Stimulated activated memory B cell treated with anti-CD40 and anti-IgM and Interleukin-4, amounts not matched to agents 10 μg/mL and 1 μg/mL and 100 μg/mL, for 72 hours (primary cell): ENCODE measurements around the gene CABLES1.
"Not testable (repeated sequence)": the region's sequence is repeated elsewhere in the genome, so short reads cannot be mapped to it uniquely, and the experiment has no call there.

Experiments
- ATAC-seq: fragments of 150-1000 bp; cut with Tn5 transposase; 2 replicates; pipeline ENCODE4 v1.10.0; 2021
- H3K27ac Mint-ChIP-seq: one replicate; pipeline ENCODE4 v1.8.0; 2022; ENCODE audit warnings: mild to moderate bottlenecking, mixed read lengths
- H3K27me3 Mint-ChIP-seq: one replicate; pipeline ENCODE4 v1.8.0; 2022; ENCODE audit warnings: mixed read lengths
- H3K36me3 Mint-ChIP-seq: one replicate; pipeline ENCODE4 v1.8.0; 2022; ENCODE audit warnings: mixed read lengths
- H3K4me1 Mint-ChIP-seq: one replicate; pipeline ENCODE4 v1.8.0; 2022; ENCODE audit warnings: mixed read lengths
- H3K4me3 Mint-ChIP-seq: one replicate; pipeline ENCODE4 v1.8.0; 2022; ENCODE audit warnings: mild to moderate bottlenecking, moderate library complexity, mixed read lengths
- H3K9me3 Mint-ChIP-seq: one replicate; pipeline ENCODE4 v1.8.0; 2022; ENCODE audit warnings: mixed read lengths

The CABLES1 gene

GRCh38 chr18:23105030-23105429, 30.3 kb upstream of the CABLES1 start:
- Mint-ChIP-seq H3K4me3 (no peak overlapping the region), H3K9me3 (no peaks in the 10 kb centered on the region), H3K4me1 (no peaks in the 10 kb centered on the region), H3K27me3 (peaks cover 18% of the 10 kb centered on the region), H3K27ac (no peak overlapping the region), H3K36me3 (no peaks in the 10 kb centered on the region)
- ATAC-seq = no peak

- no peak for ATAC-seq
- Mint-ChIP-seq H3K27me3 (peaks cover 18% of the 10 kb centered on the region), H3K36me3 (no peaks in the 10 kb centered on the region), H3K4me1 (no peaks in the 10 kb centered on the region), H3K4me3 (no peak overlapping the region), H3K27ac (no peak overlapping the region), H3K9me3 (no peaks in the 10 kb centered on the region)
Measured at GRCh38 chr18:23105581-23106219, 29.6 kb upstream of the CABLES1 start.

- no peak for ATAC-seq
- H3K4me1 Mint-ChIP-seq = no peaks in the 10 kb centered on the region
- H3K9me3 Mint-ChIP-seq = no peaks in the 10 kb centered on the region
- no peaks in the 10 kb centered on the region for H3K36me3 Mint-ChIP-seq
- H3K4me3 Mint-ChIP-seq = no peak overlapping the region
- peaks cover 18% of the 10 kb centered on the region for H3K27me3 Mint-ChIP-seq
- H3K27ac Mint-ChIP-seq = no peak overlapping the region
Measured at GRCh38 chr18:23106575-23106974, 28.7 kb upstream of the CABLES1 start.

GRCh38 chr18:23107718-23108117, 27.6 kb upstream of the CABLES1 start:
- Mint-ChIP-seq H3K27me3 (peaks cover 27% of the 10 kb centered on the region), H3K4me1 (no peaks in the 10 kb centered on the region)
- no peak for ATAC-seq

GRCh38 chr18:23108496-23108895, 26.8 kb upstream of the CABLES1 start:
- Mint-ChIP-seq H3K9me3 (peaks cover 4% of the 10 kb centered on the region), H3K36me3 (no peaks in the 10 kb centered on the region), H3K27ac (no peak overlapping the region), H3K27me3 (peaks cover 25% of the 10 kb centered on the region), H3K4me1 (no peaks in the 10 kb centered on the region), H3K4me3 (no peak overlapping the region)
- no peak for ATAC-seq

More at GRCh38 chr18:23107718-23108117, 27.6 kb upstream of the CABLES1 start:
- Mint-ChIP-seq H3K9me3 (peaks cover 3% of the 10 kb centered on the region), H3K4me3 (no peak overlapping the region), H3K27ac (no peak overlapping the region), H3K36me3 (no peaks in the 10 kb centered on the region)

GRCh38 chr18:23109163-23109562, 26.1 kb upstream of the CABLES1 start:
- not testable (repeated sequence) for ATAC-seq, H3K36me3 Mint-ChIP-seq, H3K4me3 Mint-ChIP-seq, H3K27ac Mint-ChIP-seq, H3K4me1 Mint-ChIP-seq, H3K9me3 Mint-ChIP-seq
- peaks cover 21% of the 10 kb centered on the region for H3K27me3 Mint-ChIP-seq

- Mint-ChIP-seq H3K27ac (no peak overlapping the region), H3K27me3 (peaks cover 40% of the 10 kb centered on the region), H3K9me3 (peaks cover 4% of the 10 kb centered on the region), H3K4me1 (no peaks in the 10 kb centered on the region), H3K4me3 (no peak overlapping the region), H3K36me3 (no peaks in the 10 kb centered on the region)
- ATAC-seq = no peak
Measured at GRCh38 chr18:23113576-23113975, 21.7 kb upstream of the CABLES1 start.

- H3K36me3 Mint-ChIP-seq = no peaks in the 10 kb centered on the region
- no peak overlapping the region for H3K4me3 Mint-ChIP-seq
- no peak overlapping the region for H3K27ac Mint-ChIP-seq
- no peak for ATAC-seq
- H3K9me3 Mint-ChIP-seq = peaks cover 4% of the 10 kb centered on the region
- no peaks in the 10 kb centered on the region for H3K4me1 Mint-ChIP-seq
- peaks cover 46% of the 10 kb centered on the region for H3K27me3 Mint-ChIP-seq
Measured at GRCh38 chr18:23114171-23114881, 21.0 kb upstream of the CABLES1 start.

- peaks cover 4% of the 10 kb centered on the region for H3K9me3 Mint-ChIP-seq
- no peak overlapping the region for H3K27ac Mint-ChIP-seq
- H3K4me3 Mint-ChIP-seq = no peak overlapping the region
- no peaks in the 10 kb centered on the region for H3K4me1 Mint-ChIP-seq
- peaks cover 51% of the 10 kb centered on the region for H3K27me3 Mint-ChIP-seq
- no peaks in the 10 kb centered on the region for H3K36me3 Mint-ChIP-seq
- no peak for ATAC-seq
Measured at GRCh38 chr18:23114911-23115310, 20.4 kb upstream of the CABLES1 start.

GRCh38 chr18:23115683-23116096, 19.6 kb upstream of the CABLES1 start:
- no peaks in the 10 kb centered on the region for H3K36me3 Mint-ChIP-seq
- no peak overlapping the region for H3K27ac Mint-ChIP-seq
- no peak overlapping the region for H3K4me3 Mint-ChIP-seq
- H3K27me3 Mint-ChIP-seq = peaks cover 59% of the 10 kb centered on the region
- no peak for ATAC-seq
- H3K4me1 Mint-ChIP-seq = no peaks in the 10 kb centered on the region
- peaks cover 4% of the 10 kb centered on the region for H3K9me3 Mint-ChIP-seq

- no peaks in the 10 kb centered on the region for H3K9me3 Mint-ChIP-seq
- no peak overlapping the region for H3K27ac Mint-ChIP-seq
- no peak for ATAC-seq
- no peak overlapping the region for H3K4me3 Mint-ChIP-seq
- no peaks in the 10 kb centered on the region for H3K36me3 Mint-ChIP-seq
- H3K27me3 Mint-ChIP-seq = peaks cover 84% of the 10 kb centered on the region
- H3K4me1 Mint-ChIP-seq = no peaks in the 10 kb centered on the region
Measured at GRCh38 chr18:23121133-23121532, 14.2 kb upstream of the CABLES1 start.

GRCh38 chr18:23122334-23123229, 12.7 kb upstream of the CABLES1 start:
- Mint-ChIP-seq H3K27ac (no peak overlapping the region), H3K9me3 (no peaks in the 10 kb centered on the region), H3K4me1 (no peaks in the 10 kb centered on the region), H3K4me3 (no peak overlapping the region), H3K36me3 (no peaks in the 10 kb centered on the region), H3K27me3 (peaks cover 77% of the 10 kb centered on the region)
- no peak for ATAC-seq

GRCh38 chr18:23126376-23127056, 8.8 kb upstream of the CABLES1 start:
- Mint-ChIP-seq H3K27ac (no peak overlapping the region), H3K4me3 (no peak overlapping the region), H3K27me3 (peaks cover 41% of the 10 kb centered on the region), H3K4me1 (no peaks in the 10 kb centered on the region), H3K9me3 (no peaks in the 10 kb centered on the region), H3K36me3 (no peaks in the 10 kb centered on the region)
- ATAC-seq = no peak

- no peak for ATAC-seq
- H3K4me3 Mint-ChIP-seq = no peak overlapping the region
Measured at GRCh38 chr18:23127090-23127489, 8.2 kb upstream of the CABLES1 start.

More at GRCh38 chr18:23127090-23127489, 8.2 kb upstream of the CABLES1 start:
- peaks cover 5% of the 10 kb centered on the region for H3K4me1 Mint-ChIP-seq
- no peaks in the 10 kb centered on the region for H3K36me3 Mint-ChIP-seq
- no peak overlapping the region for H3K27ac Mint-ChIP-seq
- H3K9me3 Mint-ChIP-seq = no peaks in the 10 kb centered on the region
- peaks cover 40% of the 10 kb centered on the region for H3K27me3 Mint-ChIP-seq
